Neutrophil (primary cell): ENCODE data around the gene RPTOR.

Experiments
- H3K27ac ChIP-seq: fragments of 200-600 bp; sonication (generic); 2 replicates; pipeline ENCODE4 v1.5.1; 2016; ENCODE audit warnings: mild to moderate bottlenecking, moderate library complexity
- H3K27me3 ChIP-seq: fragments of 200-600 bp; sonication (generic); 2 replicates; pipeline ENCODE4 v1.6.0; 2016; ENCODE audit warnings: mild to moderate bottlenecking
- H3K36me3 ChIP-seq: fragments of 200-600 bp; sonication (generic); 2 replicates; pipeline ENCODE4 v1.5.1; 2017
- H3K4me1 ChIP-seq, 2 experiments: fragments of 200-600 bp in 1 of 2; sonication (generic) in 1 of 2; 1 replicate in 1 of 2; 2 replicates in 1 of 2; pipeline versions ENCODE4 v1.5.1 to v1.6.1; 2013 to 2016; ENCODE audit warnings: low read depth in 1 of 2, low read length in 1 of 2, mild to moderate bottlenecking in 1 of 2, moderate library complexity in 1 of 2; ENCODE audit not compliant: control insufficient read depth in 1 of 2, insufficient read depth in 1 of 2
- H3K4me3 ChIP-seq, 2 experiments: fragments of 200-600 bp in 1 of 2; sonication (generic) in 1 of 2; 1 replicate in 1 of 2; 2 replicates in 1 of 2; pipeline ENCODE4 v1.5.1; 2013 to 2016; ENCODE audit warnings: low read depth in 1 of 2, low read length in 1 of 2, mild to moderate bottlenecking in 1 of 2, moderate library complexity in 1 of 2
- H3K9me3 ChIP-seq: fragments of 200-600 bp; sonication (generic); 2 replicates; pipeline ENCODE4 v1.5.1; 2016
- TF ChIP-seq, protein P1 (sequence below): fragments of 200-600 bp; sonication (generic); IDR thresholded peaks from 2 replicates; pipeline ENCODE4 v1.5.1; 2016; ENCODE audit warnings: antibody characterized with exemption

RPTOR gene

GRCh38 chr17:80749611-80750010 lies 205.0 kb downstream of the RPTOR start:
- Histone ChIP-seq H3K27ac (no peak overlapping the region), H3K4me1 (peaks cover 9 to 10% of the 10 kb centered on the region in 2 experiments), H3K9me3 (no peaks in the 10 kb centered on the region), H3K27me3 (no peaks in the 10 kb centered on the region), H3K4me3 (no peak overlapping the region), H3K36me3 (no peaks in the 10 kb centered on the region)
- TF ChIP-seq, protein P1, sequence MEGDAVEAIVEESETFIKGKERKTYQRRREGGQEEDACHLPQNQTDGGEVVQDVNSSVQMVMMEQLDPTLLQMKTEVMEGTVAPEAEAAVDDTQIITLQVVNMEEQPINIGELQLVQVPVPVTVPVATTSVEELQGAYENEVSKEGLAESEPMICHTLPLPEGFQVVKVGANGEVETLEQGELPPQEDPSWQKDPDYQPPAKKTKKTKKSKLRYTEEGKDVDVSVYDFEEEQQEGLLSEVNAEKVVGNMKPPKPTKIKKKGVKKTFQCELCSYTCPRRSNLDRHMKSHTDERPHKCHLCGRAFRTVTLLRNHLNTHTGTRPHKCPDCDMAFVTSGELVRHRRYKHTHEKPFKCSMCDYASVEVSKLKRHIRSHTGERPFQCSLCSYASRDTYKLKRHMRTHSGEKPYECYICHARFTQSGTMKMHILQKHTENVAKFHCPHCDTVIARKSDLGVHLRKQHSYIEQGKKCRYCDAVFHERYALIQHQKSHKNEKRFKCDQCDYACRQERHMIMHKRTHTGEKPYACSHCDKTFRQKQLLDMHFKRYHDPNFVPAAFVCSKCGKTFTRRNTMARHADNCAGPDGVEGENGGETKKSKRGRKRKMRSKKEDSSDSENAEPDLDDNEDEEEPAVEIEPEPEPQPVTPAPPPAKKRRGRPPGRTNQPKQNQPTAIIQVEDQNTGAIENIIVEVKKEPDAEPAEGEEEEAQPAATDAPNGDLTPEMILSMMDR = no peak

- H3K4me1 ChIP-seq = peaks cover 9 to 10% of the 10 kb centered on the region in 2 experiments
- TF ChIP-seq, protein P1 = no peak
- H3K4me3 ChIP-seq = peak overlapping the region; percentile 0 to 19
- H3K9me3 ChIP-seq = no peaks in the 10 kb centered on the region
- no peak overlapping the region for H3K27ac ChIP-seq
- no peaks in the 10 kb centered on the region for H3K27me3 ChIP-seq
- no peaks in the 10 kb centered on the region for H3K36me3 ChIP-seq
These were observed 205.6 kb downstream of the RPTOR start for GRCh38 chr17:80750263-80750662.

GRCh38 chr17:80751070-80751945 lies 206.7 kb downstream of the RPTOR start:
- H3K27ac ChIP-seq = no peak overlapping the region
- H3K36me3 ChIP-seq = no peaks in the 10 kb centered on the region
- H3K4me3 ChIP-seq = no peak overlapping the region
- TF ChIP-seq, protein P1 = no peak
- no peaks in the 10 kb centered on the region for H3K27me3 ChIP-seq
- H3K4me1 ChIP-seq = peaks cover 9 to 10% of the 10 kb centered on the region in 2 experiments
- no peaks in the 10 kb centered on the region for H3K9me3 ChIP-seq

DNA sequence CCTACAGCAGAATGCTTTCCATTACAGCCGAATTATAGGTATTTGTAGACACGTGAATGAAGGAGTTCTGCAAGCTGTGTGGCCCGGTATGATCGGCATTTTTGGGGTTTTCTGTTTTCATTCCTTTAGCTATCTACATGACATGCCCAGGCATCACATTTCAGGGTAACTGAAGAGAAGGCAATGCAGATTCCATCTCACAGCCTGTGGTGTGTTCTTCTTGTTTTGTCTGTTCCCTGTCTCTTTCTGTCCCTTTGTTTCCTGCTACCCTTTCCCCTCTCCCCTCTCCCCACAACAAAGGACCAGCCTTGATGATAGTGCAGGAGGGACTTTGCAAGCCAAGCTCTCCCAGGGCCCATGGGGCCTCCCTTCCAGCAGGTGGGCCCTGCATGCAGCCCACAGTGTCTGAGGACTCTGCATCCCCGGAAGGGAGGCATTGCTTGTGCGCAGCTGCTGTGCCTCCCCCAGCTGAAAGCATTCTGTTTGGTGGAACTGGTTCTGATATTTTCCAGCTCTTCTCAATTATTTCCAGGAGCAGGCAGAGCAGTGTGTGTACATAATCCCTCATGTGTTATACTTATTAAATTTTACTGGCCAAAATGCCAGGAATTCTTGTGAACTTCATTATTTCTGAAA lies 207.4 kb downstream of the RPTOR start:
- Histone ChIP-seq H3K4me1 (peaks cover 9 to 10% of the 10 kb centered on the region in 2 experiments), H3K27ac (no peak overlapping the region), H3K4me3 (no peak overlapping the region), H3K9me3 (no peaks in the 10 kb centered on the region), H3K27me3 (no peaks in the 10 kb centered on the region), H3K36me3 (no peaks in the 10 kb centered on the region)
- TF ChIP-seq, protein P1 = no peak

DNA sequence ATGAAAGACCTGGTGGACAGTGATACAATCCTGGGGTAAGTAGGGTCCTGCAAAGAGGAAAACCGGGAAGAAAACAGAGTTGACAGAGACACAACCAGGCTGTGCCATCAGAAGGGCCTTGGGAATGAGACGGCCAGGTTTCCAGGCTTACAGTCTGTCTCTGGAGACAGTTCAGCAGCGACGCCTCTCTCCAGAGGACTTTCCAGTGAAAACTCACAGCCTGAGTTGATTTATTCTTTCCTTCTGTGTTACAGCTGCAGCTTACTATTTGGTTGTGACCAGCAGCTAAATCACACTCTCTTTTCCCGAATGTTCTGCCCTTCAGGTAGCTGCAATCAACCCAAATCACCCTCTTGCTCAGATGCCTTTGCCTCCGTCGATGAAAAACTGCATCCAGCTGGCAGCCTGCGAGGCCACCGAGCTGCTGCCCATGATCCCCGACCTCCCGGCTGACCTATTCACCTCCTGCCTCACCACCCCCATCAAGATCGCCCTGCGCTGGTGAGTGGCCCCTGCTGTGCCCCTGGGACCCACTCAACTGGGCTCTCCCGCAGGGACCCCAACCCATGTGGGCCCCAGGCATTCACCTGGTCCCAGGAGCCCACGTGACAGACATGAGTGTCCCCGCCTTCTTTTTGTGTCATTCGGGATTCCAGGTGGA lies 209.2 kb downstream of the RPTOR start:
- TF ChIP-seq, protein P1 = no peak
- H3K4me1 ChIP-seq = peaks cover 11 to 14% of the 10 kb centered on the region in 2 experiments

More for the DNA sequence above, 209.2 kb downstream of the RPTOR start:
- Histone ChIP-seq H3K9me3 (no peaks in the 10 kb centered on the region), H3K27ac (no peak overlapping the region), H3K27me3 (no peaks in the 10 kb centered on the region), H3K4me3 (no peak overlapping the region), H3K36me3 (no peaks in the 10 kb centered on the region)
